DMS53 (cell line): Measurements from ENCODE around the gene DOK7.
"Not testable (repeated sequence)": the region's sequence is repeated elsewhere in the genome, so short reads cannot be mapped to it uniquely, and the experiment has no call there.

ENCODE experiments used
- DNase-seq: peaks from one replicate; lab custom pipeline; 2025; lab: John Stamatoyannopoulos, UW

DOK7 gene

GRCh38 chr4:3442959-3443749, 20.0 kb upstream of the DOK7 start:
- peak; percentile 86 for DNase-seq

- DNase-seq, result no peak
These were observed 19.3 kb upstream of the DOK7 start for GRCh38 chr4:3443750-3444309.

GRCh38 chr4:3444351-3445110, 18.6 kb upstream of the DOK7 start:
- DNase-seq, result no peak

- DNase-seq, result no peak
These were observed 17.8 kb upstream of the DOK7 start for GRCh38 chr4:3445111-3445820.

- DNase-seq, result no peak
These were observed 17.1 kb upstream of the DOK7 start for GRCh38 chr4:3445829-3446545.

DNA sequence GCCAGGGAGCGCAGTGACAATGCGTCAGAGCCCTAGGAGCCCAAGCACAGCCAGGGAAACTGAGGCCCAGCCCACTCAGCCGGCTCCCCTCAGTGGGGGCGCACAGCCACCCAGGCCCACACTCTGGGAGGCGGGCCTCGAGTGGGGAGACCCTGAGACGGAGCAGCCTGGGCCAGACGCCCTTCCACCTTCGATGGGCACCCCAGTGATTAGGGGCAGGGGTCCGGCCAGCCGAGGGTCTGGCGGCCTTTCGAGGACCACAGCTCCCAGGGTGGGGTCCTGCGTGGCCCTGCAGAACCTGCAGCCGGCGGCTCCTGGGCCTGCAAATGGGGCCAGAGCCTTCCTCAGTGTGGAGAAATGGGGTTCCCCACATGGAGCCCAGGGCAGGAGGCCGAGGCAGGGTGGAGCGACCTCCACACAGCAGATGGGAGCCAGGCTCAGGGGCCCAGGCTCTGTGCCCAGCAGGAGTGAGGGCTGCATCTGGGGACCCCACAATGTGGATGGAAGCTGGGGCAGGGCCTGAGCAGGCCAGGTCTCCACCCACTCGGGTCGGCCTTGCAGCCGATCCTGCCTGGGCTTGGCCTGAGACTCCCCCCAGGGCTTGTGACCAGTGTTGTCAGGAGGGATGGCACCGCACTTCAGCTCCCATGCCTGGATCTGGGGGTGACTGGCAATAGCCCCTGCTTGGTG, 16.3 kb upstream of the DOK7 start:
- DNase-seq, result no peak

- no peak for DNase-seq
These were observed 15.4 kb upstream of the DOK7 start for GRCh38 chr4:3447431-3448395.

GRCh38 chr4:3449047-3449573, 14.0 kb upstream of the DOK7 start:
- no peak for DNase-seq

- DNase-seq, result no peak
These were observed 13.3 kb upstream of the DOK7 start for GRCh38 chr4:3449574-3450534.

DNA sequence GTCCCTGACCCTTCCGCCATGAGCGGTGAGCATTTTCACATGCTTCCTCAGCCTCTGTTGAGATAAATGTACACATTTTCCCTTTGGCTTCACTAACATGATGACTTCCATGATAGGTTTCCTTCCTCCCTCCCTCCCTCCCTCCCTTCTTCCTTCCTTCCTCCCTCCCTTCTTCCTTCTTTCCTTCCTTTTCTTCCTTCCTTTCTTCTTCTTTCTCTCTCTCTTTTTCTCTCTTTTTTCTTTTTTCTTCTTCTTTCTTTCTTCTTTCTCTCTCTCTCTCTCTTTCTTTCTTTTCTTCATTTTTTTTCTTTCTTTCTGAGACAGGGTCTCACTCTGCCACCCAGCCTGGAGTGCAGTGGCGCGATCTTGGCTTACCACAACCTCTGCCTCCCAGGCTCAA, 12.5 kb upstream of the DOK7 start:
- no peak for DNase-seq

DNA sequence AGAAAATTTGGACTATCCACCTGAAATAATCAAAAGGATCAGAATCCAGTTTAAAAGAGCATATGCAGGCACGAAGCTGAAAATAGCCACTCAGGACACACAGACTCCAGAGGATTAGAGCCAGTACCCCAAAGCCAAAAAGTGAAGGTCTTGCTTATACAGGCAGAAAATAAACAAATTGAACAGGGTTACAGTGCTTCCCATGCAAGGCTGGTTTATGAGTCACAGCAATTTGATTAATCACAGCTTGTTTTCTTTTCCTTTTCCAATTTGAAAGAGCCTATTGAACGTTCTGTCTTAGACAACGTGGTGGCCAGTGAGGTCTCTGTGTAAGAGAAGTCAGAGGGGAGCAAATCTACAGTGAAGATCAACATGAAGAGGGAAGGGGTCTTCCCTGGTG, 11.2 kb upstream of the DOK7 start:
- DNase-seq, result no peak

- peak; percentile 54 for DNase-seq
These were observed 10.7 kb upstream of the DOK7 start for GRCh38 chr4:3452376-3452775.

- DNase-seq, result not testable (repeated sequence)
These were observed 7.5 kb upstream of the DOK7 start for GRCh38 chr4:3455596-3455995.

- DNase-seq, result no peak
These were observed 4.7 kb upstream of the DOK7 start for GRCh38 chr4:3458371-3458770.

- not testable (repeated sequence) for DNase-seq
These were observed 4.0 kb upstream of the DOK7 start for GRCh38 chr4:3459156-3459555.

DNA sequence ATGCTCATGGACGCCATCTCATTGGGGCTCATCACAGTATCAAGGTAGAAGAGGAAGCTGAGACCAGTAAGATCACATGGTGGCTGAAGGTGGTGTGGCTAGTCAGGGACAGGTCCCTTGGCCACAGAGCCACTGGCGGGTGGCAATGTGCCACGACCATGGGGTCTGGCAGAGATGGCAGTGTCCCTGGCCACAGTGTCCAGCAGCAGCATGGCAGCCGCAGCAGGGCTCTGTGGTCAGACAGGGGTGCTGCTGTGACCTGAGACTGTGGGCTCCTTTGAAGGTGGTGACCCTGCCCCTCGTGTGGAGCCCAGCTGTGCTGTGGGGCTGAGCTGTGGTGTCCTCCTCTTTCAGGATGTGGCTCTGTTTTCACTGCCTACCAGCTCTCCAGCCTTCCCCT, 2.2 kb upstream of the DOK7 start:
- DNase-seq, result no peak

- DNase-seq, result peak; percentile 94
These were observed 1.4 kb upstream of the DOK7 start for GRCh38 chr4:3461515-3462291.

GRCh38 chr4:3462321-3462789, 751 bp upstream of the DOK7 start:
- no peak for DNase-seq
